Stimulated activated CD4-positive, alpha-beta T cell treated with anti-CD3 and anti-CD28 coated beads, Interleukin-4, amount 100 ng/mL, for 4 hours (primary cell): ENCODE data around the gene GRM4.

ENCODE experiments used
- DNase-seq, 2 experiments: peaks; one replicate each; pipeline ENCODE4 v3.0.0-alpha.2; 2020

Gene GRM4

DNA sequence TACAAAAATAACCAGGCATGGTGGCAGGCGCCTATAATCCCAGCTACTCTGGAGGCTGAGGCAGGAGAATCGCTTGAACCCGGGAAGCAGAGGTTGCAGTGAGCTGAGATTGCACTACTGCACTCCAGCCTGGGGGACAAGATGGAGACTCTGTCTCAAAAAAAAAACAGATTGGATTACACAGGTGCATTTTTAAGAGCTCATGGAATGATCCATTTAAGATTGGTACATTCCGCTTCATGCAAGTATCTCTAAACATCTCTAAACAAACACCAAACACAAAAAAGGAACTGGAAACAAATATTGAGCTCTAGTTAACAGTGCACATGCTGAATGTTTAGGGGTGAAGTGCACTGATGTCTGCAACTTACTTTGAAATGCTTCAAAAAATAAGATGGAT is 154.3 kb downstream of the GRM4 start:
- no peak for DNase-seq

GRCh38 chr6:33990061-33990541 is 155.8 kb downstream of the GRM4 start:
- no peak for DNase-seq

GRCh38 chr6:33989016-33989854 is 156.7 kb downstream of the GRM4 start:
- DNase-seq: no peak

DNA sequence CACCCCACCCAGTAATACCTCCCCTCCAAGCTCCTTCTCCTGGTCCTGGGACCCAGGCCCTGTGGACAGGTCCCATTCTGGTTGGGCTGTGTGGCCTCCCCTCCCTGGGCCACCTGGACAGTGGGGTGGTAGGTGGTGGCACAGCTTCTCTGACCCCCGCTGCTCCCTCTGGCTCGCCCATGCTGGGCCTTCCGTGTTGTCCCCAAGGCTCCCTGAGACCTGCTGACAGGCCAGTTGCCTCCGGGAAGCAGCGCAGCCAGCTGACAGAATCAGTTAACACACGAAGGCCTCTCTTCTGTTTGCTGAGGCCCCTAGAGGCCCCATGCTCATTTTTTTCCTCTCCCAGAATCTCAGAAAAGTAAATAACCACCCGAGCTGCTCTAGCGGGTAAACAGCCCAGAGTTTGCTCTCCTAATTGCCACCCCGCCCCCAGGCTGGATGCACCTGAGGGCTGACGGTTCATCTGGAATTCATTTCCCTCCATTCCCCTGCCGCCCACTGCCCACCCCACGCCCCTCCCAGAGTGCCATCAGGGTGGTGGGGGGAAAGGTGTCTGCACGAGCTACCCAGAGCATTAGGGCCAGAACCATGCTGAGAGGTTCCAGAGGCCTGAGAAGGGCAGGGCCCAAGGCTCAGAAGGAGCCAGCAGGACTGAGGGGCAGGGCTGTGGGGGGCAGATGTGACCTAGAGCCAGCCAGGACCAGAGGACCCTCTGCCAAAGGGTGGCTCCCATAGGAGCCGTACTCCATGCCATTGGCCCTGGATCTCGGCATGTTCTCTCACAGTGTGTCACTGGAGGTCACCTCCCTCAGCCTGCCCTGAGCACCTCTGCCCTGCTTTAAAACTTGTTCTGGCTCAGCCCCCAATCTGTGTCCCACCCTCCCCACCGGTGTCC is 157.5 kb downstream of the GRM4 start:
- no peak for DNase-seq

DNA sequence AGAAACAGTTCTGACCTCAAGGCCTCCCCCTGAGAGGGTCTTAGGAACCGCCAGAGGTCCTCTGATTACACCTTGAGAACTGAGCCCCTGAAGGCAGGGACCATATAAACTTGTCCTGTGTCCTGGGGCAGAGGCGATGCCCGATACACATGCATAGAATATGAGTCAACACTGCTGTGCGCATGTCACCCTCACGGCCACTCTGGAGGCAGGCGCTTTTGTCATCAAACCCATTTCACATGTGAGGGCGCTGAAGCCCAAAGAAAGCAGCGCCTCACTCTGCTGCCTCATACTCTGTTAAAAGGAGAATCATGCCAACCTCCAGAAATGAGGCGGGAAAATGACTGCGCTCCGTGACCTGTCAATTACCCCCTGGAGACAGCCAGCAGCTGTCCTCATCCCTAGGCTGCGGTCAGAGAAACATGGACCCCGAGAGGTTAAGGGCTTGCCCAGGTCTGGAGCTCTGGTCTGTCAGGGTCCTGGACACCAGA is 158.3 kb downstream of the GRM4 start:
- no peak for DNase-seq

DNA sequence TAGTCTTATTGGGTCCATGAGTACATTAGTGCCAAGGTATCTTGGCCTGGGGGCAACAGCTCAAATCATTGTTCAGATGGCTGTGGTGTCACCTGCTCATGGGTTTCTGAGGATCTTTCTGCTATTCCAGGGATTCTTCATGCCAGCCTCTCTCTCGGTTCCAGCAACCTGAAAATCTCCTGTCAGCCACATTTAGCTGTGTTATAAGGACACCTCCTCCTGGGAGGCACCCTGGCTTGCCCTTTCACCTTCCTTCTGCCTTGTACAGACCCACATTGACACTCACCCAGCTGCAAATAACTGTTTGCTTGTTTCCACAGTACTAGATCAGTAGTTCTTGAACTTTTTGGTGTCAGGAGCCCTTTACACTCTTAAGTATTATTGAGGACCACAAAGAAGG is 159.9 kb downstream of the GRM4 start:
- no peak for DNase-seq

GRCh38 chr6:33985313-33985751 is 160.6 kb downstream of the GRM4 start:
- no peak for DNase-seq

GRCh38 chr6:33984466-33985312 is 161.2 kb downstream of the GRM4 start:
- DNase-seq: no peak

DNA sequence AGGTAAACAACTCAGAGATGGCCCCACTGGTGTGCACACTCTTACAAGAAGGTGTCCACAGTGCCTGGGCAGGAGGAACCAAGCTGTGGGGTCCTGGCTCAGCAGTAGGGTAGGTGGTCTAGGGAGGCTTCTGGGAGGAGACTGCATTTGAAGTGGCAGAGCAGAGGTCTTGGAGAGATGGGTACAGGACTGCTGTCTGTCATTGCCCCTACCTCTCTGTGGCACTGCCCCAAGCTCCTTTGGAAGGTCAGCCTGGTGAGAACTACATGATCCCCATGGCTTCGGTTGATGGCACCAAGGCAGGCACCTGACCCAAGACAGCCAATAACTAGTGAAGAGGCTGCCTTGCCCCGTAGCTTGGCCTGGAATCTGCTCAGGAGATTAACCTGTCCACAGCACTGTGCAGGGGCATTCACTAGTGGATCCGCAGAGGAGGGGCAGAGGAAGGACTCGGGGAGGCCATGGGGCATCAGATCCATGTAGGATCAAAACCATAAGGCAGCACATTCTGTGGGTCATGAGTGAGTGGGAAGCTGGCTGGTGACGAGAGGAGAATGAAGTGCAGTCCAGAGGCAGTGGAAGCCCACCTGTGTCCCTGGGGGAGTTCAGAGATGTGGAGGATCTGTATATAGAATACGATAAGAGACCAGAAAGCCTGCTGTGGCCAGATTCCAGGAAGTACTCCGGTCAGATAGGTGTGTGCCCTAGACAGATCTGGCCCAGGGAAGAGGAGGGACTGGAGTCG is 162.0 kb downstream of the GRM4 start:
- no peak for DNase-seq

GRCh38 chr6:33983109-33983716 is 162.7 kb downstream of the GRM4 start:
- DNase-seq: no peak

GRCh38 chr6:33981861-33982260 is 164.0 kb downstream of the GRM4 start:
- no peak for DNase-seq

- no peak for DNase-seq
Observed at GRCh38 chr6:33981421-33981820, 164.5 kb downstream of the GRM4 start.

DNA sequence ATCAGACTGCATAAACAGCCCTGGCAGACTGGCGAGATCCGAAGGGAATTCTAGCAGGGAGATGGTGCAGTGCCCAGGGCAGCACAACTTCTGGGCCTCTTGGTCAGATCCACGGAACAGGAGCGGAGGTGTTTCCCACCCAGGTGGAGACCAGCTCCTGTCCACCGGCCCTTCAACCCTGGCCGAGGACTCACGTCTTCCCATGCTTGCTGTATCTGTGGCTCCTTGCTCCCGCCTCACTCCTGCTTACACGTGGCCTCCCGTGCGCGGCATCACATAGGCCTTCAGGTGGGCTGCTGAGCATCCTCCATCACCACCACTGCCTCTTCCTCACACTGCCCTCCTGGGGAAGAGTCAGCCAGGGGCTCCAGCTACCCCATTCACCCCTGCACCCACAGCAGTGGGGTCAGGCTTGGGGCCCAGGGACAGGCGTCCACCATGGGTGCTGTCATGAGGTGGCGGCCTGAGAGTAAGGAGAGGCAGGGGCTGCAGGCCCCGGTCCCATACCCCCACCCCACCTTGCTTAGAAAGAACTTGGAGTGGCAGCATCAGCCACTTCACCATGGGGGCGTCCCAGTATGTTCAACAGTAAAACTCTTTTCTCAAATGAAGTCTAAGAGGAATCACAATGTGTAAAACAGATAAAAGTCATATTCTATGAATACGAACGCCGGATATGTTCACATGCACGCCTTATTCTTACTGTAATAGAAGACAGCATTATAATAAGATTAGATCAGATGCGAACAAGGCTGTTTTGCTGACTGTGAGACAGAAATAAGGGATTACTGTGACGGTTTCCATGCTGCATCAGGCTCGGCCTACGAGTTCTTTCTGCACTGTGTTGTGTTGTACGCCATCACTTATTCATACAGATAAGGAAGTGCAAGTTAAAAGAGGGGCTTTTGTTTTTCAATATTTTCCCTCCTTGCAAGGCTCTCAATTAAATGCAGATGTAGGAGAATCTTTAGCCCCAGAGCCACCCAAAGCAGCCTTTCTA is 165.4 kb downstream of the GRM4 start:
- DNase-seq: no peak

DNA sequence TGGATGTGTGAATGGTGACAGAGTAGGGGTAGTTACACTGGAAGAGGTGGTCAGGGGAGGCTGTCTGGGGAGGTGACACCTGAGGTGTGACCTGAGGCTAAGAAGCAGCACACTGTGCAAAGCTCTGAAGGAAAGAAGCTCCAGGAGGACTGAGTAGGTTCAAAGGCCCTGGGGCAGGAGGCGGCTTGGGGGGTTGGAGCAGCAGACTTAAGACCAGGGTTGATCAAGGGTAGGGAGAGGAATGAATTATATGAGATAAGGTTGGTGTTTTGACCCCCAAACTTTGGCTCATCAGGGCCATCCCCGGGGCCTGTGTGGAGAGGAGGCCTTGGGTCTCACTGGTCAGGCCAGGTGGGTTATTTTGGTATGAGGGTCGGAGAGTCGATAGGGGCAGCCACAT is 166.1 kb downstream of the GRM4 start:
- no peak for DNase-seq

- no peak for DNase-seq
Observed at GRCh38 chr6:33978412-33979150, 167.3 kb downstream of the GRM4 start.

GRCh38 chr6:33977606-33978411 is 168.1 kb downstream of the GRM4 start:
- no peak for DNase-seq

GRCh38 chr6:33976437-33977360 is 169.2 kb downstream of the GRM4 start:
- DNase-seq: no peak
